Osteocyte (in vitro differentiated cells): ENCODE measurements around the gene INPPL1. TPM values are rescaled to one million over a fixed set of nuclear protein-coding genes. Genes with fewer than 3 reads are reported as not detected.

ENCODE experiments used
- DNase-seq: peaks from one replicate; pipeline ENCODE4 v3.0.0; 2021; ENCODE audit warnings: mixed read lengths; ENCODE audit not compliant: unreplicated experiment; ENCODE audit errors: extremely low spot score
- H3K27ac Mint-ChIP-seq: one replicate; pipeline ENCODE4 v1.8.0; 2021; ENCODE audit warnings: mild to moderate bottlenecking, mixed read lengths; ENCODE audit not compliant: unreplicated experiment
- H3K27me3 Mint-ChIP-seq: one replicate; pipeline ENCODE4 v1.8.0; 2021; ENCODE audit warnings: mixed read lengths; ENCODE audit not compliant: unreplicated experiment
- H3K36me3 Mint-ChIP-seq: one replicate; pipeline ENCODE4 v1.8.0; 2021; ENCODE audit warnings: mixed read lengths; ENCODE audit not compliant: unreplicated experiment
- H3K4me1 Mint-ChIP-seq: one replicate; pipeline ENCODE4 v1.8.0; 2021; ENCODE audit warnings: mixed read lengths; ENCODE audit not compliant: unreplicated experiment
- H3K4me3 Mint-ChIP-seq: one replicate; pipeline ENCODE4 v1.8.0; 2021; ENCODE audit warnings: mild to moderate bottlenecking, moderate library complexity, mixed read lengths; ENCODE audit not compliant: unreplicated experiment
- H3K9me3 Mint-ChIP-seq: one replicate; pipeline ENCODE4 v1.8.0; 2021; ENCODE audit warnings: mixed read lengths; ENCODE audit not compliant: unreplicated experiment
- CTCF ChIP-seq: fragments of 200-600 bp; sonication (generic); IDR thresholded peaks from 2 replicates; pipeline ENCODE4 v1.5.0; 2021; ENCODE audit warnings: antibody characterized with exemption, mild to moderate bottlenecking, moderate library complexity
- total RNA-seq: library from RNA; stranded (reverse); gene quantifications from 2 replicates; pipeline ENCODE4 v1.2.1, GENCODE V29; 2021

Gene INPPL1
- total RNA-seq, 1 donor from 2014 or later, result 289 TPM

- peaks cover 33% of the 10 kb centered on the region for H3K4me1 Mint-ChIP-seq
- peaks cover 13% of the 10 kb centered on the region for H3K27me3 Mint-ChIP-seq
- no peaks in the 10 kb centered on the region for H3K9me3 Mint-ChIP-seq
- peak overlapping the region; percentile 93 for H3K27ac Mint-ChIP-seq
- H3K36me3 Mint-ChIP-seq, result no peaks in the 10 kb centered on the region
- peak; percentile 68 for DNase-seq
- TF ChIP-seq CTCF, result no peak
- H3K4me3 Mint-ChIP-seq, result peak overlapping the region; percentile 84
Observed at GRCh38 chr11:72222106-72222891, 2.3 kb upstream of the INPPL1 start.

- peak overlapping the region; percentile 93 for H3K27ac Mint-ChIP-seq
- no peaks in the 10 kb centered on the region for H3K9me3 Mint-ChIP-seq
- H3K36me3 Mint-ChIP-seq, result no peaks in the 10 kb centered on the region
- peak; percentile 98 for DNase-seq
- H3K4me3 Mint-ChIP-seq, result peak overlapping the region; percentile 84
- H3K4me1 Mint-ChIP-seq, result peaks cover 41% of the 10 kb centered on the region
- peaks cover 8% of the 10 kb centered on the region for H3K27me3 Mint-ChIP-seq
- TF ChIP-seq CTCF, result peak; percentile 60
Observed at GRCh38 chr11:72222907-72223614, 1.5 kb upstream of the INPPL1 start.

DNA sequence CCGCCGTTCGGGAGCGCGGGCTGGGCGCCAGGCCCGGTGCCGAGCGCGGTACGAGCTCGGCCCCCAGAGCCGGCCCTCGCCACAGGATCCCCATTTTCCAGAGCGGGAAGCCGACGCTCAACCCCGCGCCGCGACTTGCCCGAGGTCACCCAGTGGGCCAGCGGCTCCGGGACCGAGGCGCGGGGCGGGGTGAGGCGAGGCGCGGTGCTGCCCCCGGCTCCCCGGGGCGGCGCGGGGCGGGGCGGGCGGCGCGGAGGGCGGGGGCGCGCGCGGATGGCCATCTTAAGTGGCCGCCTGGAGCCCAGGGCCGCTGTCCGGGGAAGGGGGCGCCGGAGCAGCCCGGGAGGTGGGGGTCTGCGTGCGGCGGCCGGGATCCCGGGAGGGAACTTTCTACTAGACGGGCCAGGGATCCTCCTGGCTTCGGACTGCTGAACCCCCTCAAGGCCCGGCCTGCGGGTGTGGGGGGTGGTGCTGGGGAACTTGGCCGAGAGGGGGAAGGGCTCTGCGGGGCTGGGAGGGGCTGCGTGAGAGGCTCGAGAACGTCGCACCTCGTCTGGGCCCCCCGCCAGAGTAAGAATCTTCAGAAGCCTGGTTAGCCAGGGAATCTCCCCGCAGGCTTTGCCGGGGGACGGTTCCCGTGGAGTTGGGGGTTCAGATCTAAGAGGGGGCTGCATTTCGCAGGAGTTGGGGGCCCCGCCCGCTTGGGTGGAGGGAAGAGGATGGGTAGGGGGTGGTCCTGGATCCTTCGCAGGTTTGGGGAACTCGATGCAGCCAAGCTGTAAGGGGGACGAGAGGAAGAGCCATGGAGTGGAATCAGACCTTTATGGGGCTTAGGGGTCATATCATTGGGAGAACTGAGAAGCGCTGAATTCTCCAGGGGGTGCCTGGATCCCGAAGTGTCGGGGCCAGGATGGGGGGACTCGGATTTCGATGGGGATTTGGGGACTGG is 678 bp upstream of the INPPL1 start:
- peak overlapping the region; percentile 95 for H3K4me3 Mint-ChIP-seq
- H3K27ac Mint-ChIP-seq, result peak overlapping the region; percentile 97
- peaks cover under 1% of the 10 kb centered on the region for H3K27me3 Mint-ChIP-seq
- no peak for TF ChIP-seq CTCF
- H3K36me3 Mint-ChIP-seq, result peaks cover 1% of the 10 kb centered on the region
- peaks cover 48% of the 10 kb centered on the region for H3K4me1 Mint-ChIP-seq
- DNase-seq, result peak; percentile 91
- H3K9me3 Mint-ChIP-seq, result no peaks in the 10 kb centered on the region

DNA sequence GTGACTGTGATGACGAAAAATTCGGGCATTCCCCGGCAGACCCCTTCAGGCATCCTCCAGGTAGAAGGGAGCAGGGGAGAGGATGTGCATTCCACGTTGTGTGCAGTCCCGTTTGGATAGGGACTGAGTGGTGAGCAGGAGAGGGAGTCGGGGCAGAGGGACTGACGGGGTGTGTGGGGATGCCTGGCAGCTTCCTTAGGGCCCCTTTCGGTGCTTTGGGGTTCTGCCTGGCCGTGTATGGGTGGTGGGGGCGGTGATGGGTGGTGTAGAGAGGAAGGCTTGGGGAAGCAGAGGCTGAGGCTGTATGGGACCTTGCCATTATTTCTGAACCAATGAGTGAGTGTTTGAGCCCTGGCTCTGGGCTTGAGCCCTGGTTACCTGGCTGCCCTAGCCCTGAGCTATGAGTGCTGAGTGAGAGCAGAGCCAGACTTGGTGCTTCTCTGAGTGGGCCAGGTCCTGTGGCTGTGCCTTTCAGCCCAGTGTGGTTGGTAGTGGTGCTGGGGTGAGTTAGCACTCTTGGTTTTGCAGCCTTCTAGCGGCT is 914 bp downstream of the INPPL1 start:
- peak; percentile 54 for DNase-seq
- H3K4me1 Mint-ChIP-seq, result peaks cover 50% of the 10 kb centered on the region
- peak overlapping the region; percentile 86 for H3K4me3 Mint-ChIP-seq
- H3K27ac Mint-ChIP-seq, result peak overlapping the region; percentile 79
- H3K27me3 Mint-ChIP-seq, result no peaks in the 10 kb centered on the region
- no peaks in the 10 kb centered on the region for H3K9me3 Mint-ChIP-seq
- no peak for TF ChIP-seq CTCF
- peaks cover 10% of the 10 kb centered on the region for H3K36me3 Mint-ChIP-seq
